ENCODE measurements around the gene B4GALT4. TPM values are rescaled to one million over a fixed set of nuclear protein-coding genes. Genes with fewer than 3 reads are reported as not detected.

B4GALT4 gene
- total RNA-seq, 3 donors from 2014 or later, result 35.0 to 73.9 (median 58.9) TPM

- Histone ChIP-seq H3K4me3 (no peak overlapping the region), H3K4me1 (ENCODE audit: low read depth) (peaks cover 25% of the 10 kb centered on the region), H3K9me3 (no peaks in the 10 kb centered on the region), H3K36me3 (ENCODE audit: low read depth) (no peaks in the 10 kb centered on the region)
- intact Hi-C loops (cut with DNase I, micrococcal nuclease), result no loop called here
- DNase-seq (no peak), ATAC-seq (peak; percentile 6)
- no peak for TF ChIP-seq CTCF (IDR thresholded peaks at IDR 0.05)
Observed at GRCh38 chr3:119228373-119229145, 12.1 kb downstream of the B4GALT4 start.

- Histone ChIP-seq H3K4me3 (no peak overlapping the region), H3K36me3 (ENCODE audit: low read depth) (peaks cover 3% of the 10 kb centered on the region), H3K4me1 (ENCODE audit: low read depth) (peaks cover 25% of the 10 kb centered on the region), H3K9me3 (no peaks in the 10 kb centered on the region)
- no peak for TF ChIP-seq CTCF (IDR thresholded peaks at IDR 0.05)
- no peak for DNase-seq
- intact Hi-C loops (cut with DNase I, micrococcal nuclease), result no loop called here
- peak; percentile 94 for ATAC-seq
Observed at GRCh38 chr3:119227070-119227850, 13.4 kb downstream of the B4GALT4 start.

GRCh38 chr3:119225121-119225520 lies 15.6 kb downstream of the B4GALT4 start:
- intact Hi-C loops (cut with DNase I, micrococcal nuclease), result no loop called here
- ATAC-seq, result peak; percentile 23
- peaks cover 3% of the 10 kb centered on the region for H3K36me3 ChIP-seq (ENCODE audit: low read depth)

GRCh38 chr3:119223511-119223910 lies 17.2 kb downstream of the B4GALT4 start:
- Histone ChIP-seq H3K4me1 (ENCODE audit: low read depth) (peaks cover 25% of the 10 kb centered on the region), H3K4me3 (no peak overlapping the region), H3K9me3 (no peaks in the 10 kb centered on the region), H3K36me3 (ENCODE audit: low read depth) (peaks cover 3% of the 10 kb centered on the region)
- intact Hi-C loops (cut with DNase I, micrococcal nuclease), result no loop called here
- TF ChIP-seq CTCF (IDR thresholded peaks at IDR 0.05), result no peak
- no peak for ATAC-seq
- DNase-seq, result no peak

More at GRCh38 chr3:119225121-119225520, 15.6 kb downstream of the B4GALT4 start:
- DNase-seq, result no peak
- no peak for TF ChIP-seq CTCF (IDR thresholded peaks at IDR 0.05)
- Histone ChIP-seq H3K4me1 (ENCODE audit: low read depth) (peaks cover 25% of the 10 kb centered on the region), H3K9me3 (no peaks in the 10 kb centered on the region), H3K4me3 (no peak overlapping the region)

GRCh38 chr3:119222391-119222790 lies 18.3 kb downstream of the B4GALT4 start:
- intact Hi-C loops (cut with DNase I, micrococcal nuclease), result no loop called here
- Histone ChIP-seq H3K9me3 (no peaks in the 10 kb centered on the region), H3K4me1 (ENCODE audit: low read depth) (peaks cover 19% of the 10 kb centered on the region), H3K36me3 (ENCODE audit: low read depth) (peaks cover 3% of the 10 kb centered on the region), H3K4me3 (no peak overlapping the region)
- no peak for TF ChIP-seq CTCF (IDR thresholded peaks at IDR 0.05)
- ATAC-seq, result no peak
- no peak for DNase-seq

Measured in mucosa of descending colon (tissue), 3 donors.